Ishikawa (cell line): ENCODE data around the gene HOXD8.

Source experiments
- EP300 ChIP-seq: IDR thresholded peaks from 2 replicates; pipeline ENCODE4 v1.6.1; 2012; ENCODE audit warnings: borderline replicate concordance
- TF ChIP-seq, protein P1 (sequence below): IDR thresholded peaks from 2 replicates; pipeline ENCODE4 v1.6.1; 2012

DNA sequence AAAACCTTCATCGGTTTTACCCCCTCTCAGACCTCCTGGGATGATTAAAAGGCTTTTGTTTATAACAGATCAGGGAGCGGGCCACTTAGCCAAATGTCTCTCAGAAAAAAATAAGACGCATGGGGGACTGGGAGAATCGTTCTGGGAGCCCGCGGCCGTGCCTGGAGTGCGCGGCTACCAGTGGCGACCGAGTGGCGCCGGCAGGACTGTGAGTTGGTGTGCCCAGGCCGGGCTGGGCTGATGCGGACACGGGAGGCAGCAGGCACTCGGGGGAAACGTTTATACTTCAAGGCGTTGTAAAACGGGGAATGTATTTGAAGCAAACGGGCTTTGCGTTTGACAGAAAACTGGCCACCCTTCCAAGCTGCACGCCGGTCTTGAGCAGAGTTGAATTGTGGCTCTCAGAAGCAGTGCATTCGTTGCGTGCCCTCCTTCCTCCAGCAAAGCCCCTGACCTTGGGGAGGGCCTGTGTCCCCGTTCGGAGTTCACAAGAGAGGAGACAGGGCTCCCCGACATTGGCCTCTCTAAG lies 17.6 kb upstream of the HOXD8 start:
- TF ChIP-seq, protein P1, sequence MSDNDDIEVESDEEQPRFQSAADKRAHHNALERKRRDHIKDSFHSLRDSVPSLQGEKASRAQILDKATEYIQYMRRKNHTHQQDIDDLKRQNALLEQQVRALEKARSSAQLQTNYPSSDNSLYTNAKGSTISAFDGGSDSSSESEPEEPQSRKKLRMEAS = no peak
- no peak for TF ChIP-seq EP300
